CD4-positive, alpha-beta T cell treated with Interleukin-6 at 100 ng/mL for 8 hours (primary cell): Measurements from ENCODE around the gene HJV.

ENCODE experiments used
- DNase-seq: peaks from one replicate; pipeline ENCODE4 v3.0.0-alpha.2; 2020; ENCODE audit warnings: mixed read lengths, low spot score

Gene HJV

GRCh38 chr1:146022403-146023127 lies 1.0 kb upstream of the HJV start:
- DNase-seq: no peak

GRCh38 chr1:146021050-146021445 lies 487 bp downstream of the HJV start:
- DNase-seq: no peak

GRCh38 chr1:146020058-146021049 lies 1.2 kb downstream of the HJV start:
- DNase-seq: no peak

GRCh38 chr1:146019231-146020057 lies 2.1 kb downstream of the HJV start:
- no peak for DNase-seq

GRCh38 chr1:146016891-146017290 lies 4.6 kb downstream of the HJV start:
- DNase-seq: no peak

GRCh38 chr1:146013559-146013922 lies 8.0 kb downstream of the HJV start:
- no peak for DNase-seq

GRCh38 chr1:146012703-146013558 lies 8.6 kb downstream of the HJV start:
- DNase-seq: peak; percentile 71

GRCh38 chr1:146010126-146010738 lies 11.3 kb downstream of the HJV start:
- no peak for DNase-seq

GRCh38 chr1:146007489-146008133 lies 13.9 kb downstream of the HJV start:
- no peak for DNase-seq

GRCh38 chr1:146001709-146002108 lies 19.8 kb downstream of the HJV start:
- no peak for DNase-seq

- peak; percentile 74 for DNase-seq
Measured at GRCh38 chr1:145999321-146000024, 22.1 kb downstream of the HJV start.

- DNase-seq: no peak
Measured at GRCh38 chr1:145997718-145998023, 23.9 kb downstream of the HJV start.

GRCh38 chr1:145997016-145997717 lies 24.4 kb downstream of the HJV start:
- peak; percentile 78 for DNase-seq

GRCh38 chr1:145996433-145997015 lies 25.0 kb downstream of the HJV start, which contains the start of gene TXNIP:
TXNIP (minus strand) TSS chr1:145996579; CDS start chr1:145996266, 313 bp downstream.
- peak; percentile 96 for DNase-seq

- DNase-seq: no peak
Measured at GRCh38 chr1:145995964-145996432, 25.5 kb downstream of the HJV start.

- no peak for DNase-seq
Measured at GRCh38 chr1:145995148-145995881, 26.2 kb downstream of the HJV start.

GRCh38 chr1:145994391-145995120 lies 27.0 kb downstream of the HJV start:
- peak; percentile 33 for DNase-seq
